PC-3 (cell line): ENCODE results near the gene HDAC4. TPM values are rescaled to one million over a fixed set of nuclear protein-coding genes. Genes with fewer than 3 reads are reported as not detected.

Experiments
- ATAC-seq: fragments of 200-7000 bp; cut with Tn5 transposase; 2 replicates; pipeline ENCODE4 v1.9.1; 2020; ENCODE audit warnings: mild to moderate bottlenecking, moderate library complexity
- BruUV-seq: library from RNA; stranded (reverse); fragments of 400-500 nt; replicated peaks from 2 replicates; lab custom pipeline; 2021; lab: Mats Ljungman, UMichigan
- CTCF ChIA-PET: fragments of 300-600 bp; sonication (Branson Sonifier 250); formaldehyde crosslinking; loops from one replicate; lab custom pipeline; 2022; ENCODE audit warnings: antibody characterized with exemption; lab: Charles Lee
- POLR2A ChIA-PET: fragments of 300-600 bp; sonication (Branson Sonifier 250); formaldehyde crosslinking; loops from one replicate; lab custom pipeline; 2022; ENCODE audit warnings: antibody characterized with exemption; ENCODE audit not compliant: unreplicated experiment; lab: Charles Lee
- DNase-seq: peaks from one replicate; pipeline ENCODE4 v3.0.0-alpha.2; 2015
- H2AFZ ChIP-seq: fragments of 300-600 bp; sonication (generic); 2 replicates; pipeline ENCODE4 v1.6.0; 2016; ENCODE audit warnings: antibody characterized with exemption, low read length
- H3F3A ChIP-seq: fragments of 300-600 bp; sonication (generic); one replicate; pipeline ENCODE4 v1.6.0; 2017; ENCODE audit warnings: antibody characterized with exemption, low read length, control low read depth, mild to moderate bottlenecking; ENCODE audit not compliant: unreplicated experiment
- H3K27ac ChIP-seq: fragments of 300-600 bp; sonication (generic); 2 replicates; pipeline ENCODE4 v1.5.1; 2016; ENCODE audit warnings: mild to moderate bottlenecking, low read length
- H3K27me3 ChIP-seq: fragments of 300-600 bp; sonication (generic); 2 replicates; pipeline ENCODE4 v1.6.1; 2016; ENCODE audit warnings: low read length, mixed read lengths
- H3K36me3 ChIP-seq: fragments of 300-600 bp; sonication (generic); 2 replicates; pipeline ENCODE4 v1.6.1; 2016; ENCODE audit warnings: low read depth, mixed run types, low read length, mixed read lengths
- H3K4me1 ChIP-seq: fragments of 300-600 bp; sonication (generic); 2 replicates; pipeline ENCODE4 v1.5.1; 2016; ENCODE audit warnings: low read length; ENCODE audit not compliant: insufficient read depth
- H3K4me2 ChIP-seq: fragments of 300-600 bp; sonication (generic); 2 replicates; pipeline ENCODE4 v1.6.0; 2016; ENCODE audit warnings: low read length
- H3K4me3 ChIP-seq: fragments of 300-600 bp; sonication (generic); 2 replicates; pipeline ENCODE4 v1.5.1; 2016; ENCODE audit warnings: mild to moderate bottlenecking, low read length, mixed read lengths
- H3K79me2 ChIP-seq: fragments of 300-600 bp; sonication (generic); 2 replicates; pipeline ENCODE4 v1.6.1; 2017; ENCODE audit warnings: low read length, mixed read lengths
- H3K9ac ChIP-seq: fragments of 300-600 bp; sonication (generic); 2 replicates; pipeline ENCODE4 v1.6.0; 2016; ENCODE audit warnings: mild to moderate bottlenecking, low read length
- H3K9me2 ChIP-seq: fragments of 300-600 bp; sonication (generic); replicated peaks from 2 replicates; pipeline ENCODE4 v1.6.1; 2016; ENCODE audit warnings: mixed run types, low read length, mixed read lengths
- H3K9me3 ChIP-seq: fragments of 300-600 bp; sonication (generic); 2 replicates; pipeline ENCODE4 v1.6.1; 2016; ENCODE audit warnings: low read length, mixed read lengths
- H4K20me1 ChIP-seq: fragments of 300-600 bp; sonication (generic); 2 replicates; pipeline ENCODE4 v1.6.1; 2016; ENCODE audit warnings: low read length, mixed read lengths
- EZH2 ChIP-seq: fragments of 300-600 bp; sonication (generic); IDR thresholded peaks from one replicate; pipeline ENCODE4 v1.6.1; 2017; ENCODE audit warnings: antibody characterized with exemption, mild to moderate bottlenecking, low read length; ENCODE audit not compliant: unreplicated experiment
- EZH2phosphoT487 ChIP-seq: fragments of 300-600 bp; sonication (generic); IDR thresholded peaks from 2 replicates; pipeline ENCODE4 v1.6.1; 2018; ENCODE audit warnings: mild to moderate bottlenecking, antibody characterized with exemption, low read length, borderline replicate concordance
- intact Hi-C: fragments of 100-400 bp; cut with micrococcal nuclease; formaldehyde crosslinking; loops from 2 replicates; pipeline ENCODE4 v1.9.0; 2023
- total RNA-seq: library from RNA; depleted of rRNA; stranded (reverse); fragments of >200 nt; gene quantifications from 2 replicates; pipeline ENCODE4 v1.2.3, GENCODE V29; 2014
- TF ChIP-seq, protein P1 (sequence below): fragments of 300-600 bp; sonication (generic); conservative IDR thresholded peaks from 2 replicates; pipeline ENCODE4 v1.5.1; 2017; ENCODE audit warnings: antibody characterized with exemption, low read depth, mild to moderate bottlenecking, low read length

HDAC4 gene
- total RNA-seq, 1 experiment from 2014 or later: 8.5 TPM

DNA sequence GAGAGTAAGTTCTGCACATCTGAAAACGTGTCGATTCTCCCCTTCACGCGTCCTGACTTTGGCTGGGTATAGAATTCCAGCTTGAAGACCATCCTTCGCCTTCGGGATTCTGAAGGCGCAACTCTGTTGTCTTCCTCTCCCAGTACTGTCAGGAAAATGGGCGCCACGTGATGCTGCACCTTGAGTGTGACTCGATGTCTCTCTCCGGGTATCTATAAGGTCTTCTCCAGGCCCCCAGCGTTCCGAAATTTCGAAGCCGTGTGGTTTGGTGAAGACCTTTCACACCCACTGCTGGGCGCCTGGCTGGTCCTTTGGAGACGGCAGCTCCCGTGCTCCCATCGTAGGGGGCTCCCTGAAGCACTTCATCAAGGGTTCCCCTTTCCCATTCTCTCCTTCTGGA, 203.7 kb downstream of the HDAC4 start:
- H3K4me1 ChIP-seq: no peaks in the 10 kb centered on the region
- H2AFZ ChIP-seq: no peak overlapping the region
- intact Hi-C loops: no loop called here
- H4K20me1 ChIP-seq: no peaks in the 10 kb centered on the region
- H3K9ac ChIP-seq: no peak overlapping the region
- no peaks in the 10 kb centered on the region for H3K36me3 ChIP-seq
- ChIA-PET POLR2A (no interaction called here), CTCF (no interaction called here)
- TF ChIP-seq EZH2phosphoT487 (no peak), EZH2 (no peak)
- TF ChIP-seq, protein P1, sequence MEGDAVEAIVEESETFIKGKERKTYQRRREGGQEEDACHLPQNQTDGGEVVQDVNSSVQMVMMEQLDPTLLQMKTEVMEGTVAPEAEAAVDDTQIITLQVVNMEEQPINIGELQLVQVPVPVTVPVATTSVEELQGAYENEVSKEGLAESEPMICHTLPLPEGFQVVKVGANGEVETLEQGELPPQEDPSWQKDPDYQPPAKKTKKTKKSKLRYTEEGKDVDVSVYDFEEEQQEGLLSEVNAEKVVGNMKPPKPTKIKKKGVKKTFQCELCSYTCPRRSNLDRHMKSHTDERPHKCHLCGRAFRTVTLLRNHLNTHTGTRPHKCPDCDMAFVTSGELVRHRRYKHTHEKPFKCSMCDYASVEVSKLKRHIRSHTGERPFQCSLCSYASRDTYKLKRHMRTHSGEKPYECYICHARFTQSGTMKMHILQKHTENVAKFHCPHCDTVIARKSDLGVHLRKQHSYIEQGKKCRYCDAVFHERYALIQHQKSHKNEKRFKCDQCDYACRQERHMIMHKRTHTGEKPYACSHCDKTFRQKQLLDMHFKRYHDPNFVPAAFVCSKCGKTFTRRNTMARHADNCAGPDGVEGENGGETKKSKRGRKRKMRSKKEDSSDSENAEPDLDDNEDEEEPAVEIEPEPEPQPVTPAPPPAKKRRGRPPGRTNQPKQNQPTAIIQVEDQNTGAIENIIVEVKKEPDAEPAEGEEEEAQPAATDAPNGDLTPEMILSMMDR: no peak
- no peak for DNase-seq
- H3F3A ChIP-seq: no peaks in the 10 kb centered on the region
- ATAC-seq: no peak
- no peak overlapping the region for H3K4me2 ChIP-seq
- no peaks in the 10 kb centered on the region for H3K27me3 ChIP-seq
- no peak overlapping the region for H3K27ac ChIP-seq
- no TSS peak for BruUV-seq
- no peaks in the 10 kb centered on the region for H3K9me2 ChIP-seq
- H3K79me2 ChIP-seq: no peaks in the 10 kb centered on the region
- H3K9me3 ChIP-seq: no peaks in the 10 kb centered on the region
- H3K4me3 ChIP-seq: no peak overlapping the region

DNA sequence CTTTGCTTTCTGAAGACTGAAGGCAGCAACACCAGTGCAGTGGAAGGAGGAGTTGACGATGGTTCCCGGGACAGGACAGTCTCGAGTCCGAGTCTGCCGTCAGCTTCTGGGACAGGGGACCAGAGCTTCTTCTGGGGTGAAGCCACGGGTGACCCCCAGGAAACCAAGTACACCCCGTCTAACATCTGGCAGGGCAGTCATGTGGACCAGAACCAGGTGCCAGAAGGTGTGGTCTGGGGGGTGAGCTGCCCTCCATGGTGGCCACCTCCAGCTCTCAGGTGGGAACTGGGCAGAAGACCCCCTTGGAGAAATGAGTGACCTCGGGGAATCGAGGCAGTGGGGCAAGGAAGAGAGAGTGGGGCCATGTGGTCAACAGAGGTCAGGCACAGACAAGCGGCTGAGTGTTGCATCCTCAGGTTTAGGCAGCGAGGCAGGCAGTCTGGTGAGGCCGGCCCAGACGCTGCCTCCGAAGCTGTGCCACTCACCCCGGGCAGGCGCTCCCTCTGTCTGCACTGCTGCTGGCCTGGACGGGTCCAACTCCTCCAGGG, 204.3 kb downstream of the HDAC4 start:
- Histone ChIP-seq H2AFZ (no peak overlapping the region), H3K4me1 (no peaks in the 10 kb centered on the region), H4K20me1 (no peaks in the 10 kb centered on the region), H3K4me2 (no peak overlapping the region), H3K4me3 (no peak overlapping the region), H3K79me2 (no peaks in the 10 kb centered on the region), H3K9ac (no peak overlapping the region), H3K9me3 (no peaks in the 10 kb centered on the region), H3K27ac (no peak overlapping the region), H3F3A (no peaks in the 10 kb centered on the region), H3K9me2 (no peaks in the 10 kb centered on the region), H3K36me3 (no peaks in the 10 kb centered on the region), H3K27me3 (no peaks in the 10 kb centered on the region)
- ChIA-PET POLR2A (no interaction called here), CTCF (no interaction called here)
- no peak for TF ChIP-seq EZH2
- intact Hi-C loops: no loop called here
- no peak for ATAC-seq
- no TSS peak for BruUV-seq
- no peak for DNase-seq

DNA sequence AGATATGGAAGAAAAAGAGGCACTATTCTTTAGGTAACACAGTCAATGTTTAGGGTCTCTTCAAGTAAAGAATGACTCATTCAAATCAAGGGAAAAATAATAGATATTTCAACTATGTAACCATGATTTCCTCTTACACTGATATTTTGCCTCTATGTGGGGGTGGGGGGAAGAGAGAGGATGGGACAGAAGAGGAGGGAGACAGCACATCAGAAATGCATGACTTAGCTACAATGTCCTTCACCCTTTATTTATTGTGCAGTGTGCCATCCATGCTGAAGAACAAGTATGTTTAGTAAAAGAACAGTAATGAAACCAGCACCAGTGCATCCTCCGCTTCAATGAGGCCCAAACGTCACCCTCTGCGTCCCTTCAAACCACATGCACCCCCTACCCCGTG, 204.8 kb downstream of the HDAC4 start:
- Histone ChIP-seq H3K36me3 (no peaks in the 10 kb centered on the region), H3K9me2 (no peaks in the 10 kb centered on the region), H3F3A (no peaks in the 10 kb centered on the region), H3K9me3 (no peaks in the 10 kb centered on the region), H3K4me1 (no peaks in the 10 kb centered on the region), H3K4me3 (no peak overlapping the region), H3K27ac (no peak overlapping the region), H4K20me1 (no peaks in the 10 kb centered on the region), H3K9ac (no peak overlapping the region), H3K4me2 (no peak overlapping the region), H3K79me2 (no peaks in the 10 kb centered on the region), H3K27me3 (no peaks in the 10 kb centered on the region), H2AFZ (no peak overlapping the region)
- ATAC-seq (no peak), DNase-seq (no peak)
- TF ChIP-seq EZH2phosphoT487 (no peak), EZH2 (no peak)
- TF ChIP-seq, protein P1: no peak
- POLR2A ChIA-PET: no interaction called here
- BruUV-seq: no TSS peak
- CTCF ChIA-PET: no interaction called here
- intact Hi-C loops: no loop called here
